SK-N-SH treated with all-trans-retinoic acid at 6 μM for 48 hours (cell line): ENCODE measurements around the gene TOM1L2.

ENCODE experiments used
- BACH2 ChIP-seq: fragments of 250-450 bp; sonication (Bioruptor Pico); IDR thresholded peaks from 2 replicates; pipeline ENCODE4 v1.9.0; 2021; ENCODE audit warnings: mild to moderate bottlenecking, borderline replicate concordance
- RARB ChIP-seq: fragments of 250-450 bp; sonication (Bioruptor Pico); IDR thresholded peaks from 2 replicates; pipeline ENCODE4 v1.8.0; 2021; ENCODE audit warnings: mild to moderate bottlenecking, moderate library complexity
- ZNF8 ChIP-seq: fragments of 450-650 bp; formaldehyde crosslinking; IDR thresholded peaks from 2 replicates; pipeline ENCODE4 v1.5.0; 2020; ENCODE audit warnings: mild to moderate bottlenecking, moderate library complexity
- TF ChIP-seq, protein P1 (sequence below): fragments of 250-450 bp; sonication (Bioruptor Pico); IDR thresholded peaks from 2 replicates; pipeline ENCODE4 v1.8.0; 2021; ENCODE audit warnings: low read depth, mild to moderate bottlenecking, moderate library complexity, borderline replicate concordance
- TF ChIP-seq, protein P2 (sequence below): fragments of 250-450 bp; sonication (Bioruptor Pico); IDR thresholded peaks from 2 replicates; pipeline ENCODE4 v1.5.0; 2020; ENCODE audit warnings: mild to moderate bottlenecking, moderate library complexity

DNA sequence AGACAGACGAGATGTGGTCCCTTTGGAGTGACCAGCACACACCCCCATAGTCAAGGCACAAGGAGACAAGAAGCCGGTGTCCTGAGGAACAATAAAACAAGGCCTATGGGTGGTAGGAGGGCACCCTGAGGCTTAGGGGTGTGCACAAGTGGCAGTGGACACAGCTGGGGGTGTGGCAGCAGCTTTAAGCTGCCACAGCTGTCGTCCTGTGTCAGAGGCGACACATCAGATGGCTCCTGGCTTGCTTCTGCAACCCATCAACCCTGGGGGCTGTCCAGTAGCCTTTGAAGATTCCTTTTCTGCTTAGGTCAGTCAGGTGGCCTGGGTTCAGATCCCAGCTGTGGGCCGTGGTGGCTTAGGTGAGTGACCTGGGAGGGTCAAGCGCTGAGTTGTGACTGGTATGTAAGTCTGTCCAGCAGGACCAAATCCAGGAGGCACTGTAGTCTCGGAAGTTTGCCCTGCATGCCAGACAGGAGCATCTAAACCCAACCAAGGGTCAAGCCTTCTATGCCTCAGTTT, 16.3 kb upstream of the TOM1L2 start:
- TF ChIP-seq ZNF8 (CRISPR knock-in tag) (no peak), BACH2 (no peak), RARB (no peak)
- TF ChIP-seq, protein P1, sequence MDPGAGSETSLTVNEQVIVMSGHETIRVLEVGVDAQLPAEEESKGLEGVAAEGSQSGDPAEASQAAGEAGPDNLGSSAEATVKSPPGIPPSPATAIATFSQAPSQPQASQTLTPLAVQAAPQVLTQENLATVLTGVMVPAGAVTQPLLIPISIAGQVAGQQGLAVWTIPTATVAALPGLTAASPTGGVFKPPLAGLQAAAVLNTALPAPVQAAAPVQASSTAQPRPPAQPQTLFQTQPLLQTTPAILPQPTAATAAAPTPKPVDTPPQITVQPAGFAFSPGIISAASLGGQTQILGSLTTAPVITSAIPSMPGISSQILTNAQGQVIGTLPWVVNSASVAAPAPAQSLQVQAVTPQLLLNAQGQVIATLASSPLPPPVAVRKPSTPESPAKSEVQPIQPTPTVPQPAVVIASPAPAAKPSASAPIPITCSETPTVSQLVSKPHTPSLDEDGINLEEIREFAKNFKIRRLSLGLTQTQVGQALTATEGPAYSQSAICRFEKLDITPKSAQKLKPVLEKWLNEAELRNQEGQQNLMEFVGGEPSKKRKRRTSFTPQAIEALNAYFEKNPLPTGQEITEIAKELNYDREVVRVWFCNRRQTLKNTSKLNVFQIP (CRISPR knock-in tag) = no peak
- TF ChIP-seq, protein P2, sequence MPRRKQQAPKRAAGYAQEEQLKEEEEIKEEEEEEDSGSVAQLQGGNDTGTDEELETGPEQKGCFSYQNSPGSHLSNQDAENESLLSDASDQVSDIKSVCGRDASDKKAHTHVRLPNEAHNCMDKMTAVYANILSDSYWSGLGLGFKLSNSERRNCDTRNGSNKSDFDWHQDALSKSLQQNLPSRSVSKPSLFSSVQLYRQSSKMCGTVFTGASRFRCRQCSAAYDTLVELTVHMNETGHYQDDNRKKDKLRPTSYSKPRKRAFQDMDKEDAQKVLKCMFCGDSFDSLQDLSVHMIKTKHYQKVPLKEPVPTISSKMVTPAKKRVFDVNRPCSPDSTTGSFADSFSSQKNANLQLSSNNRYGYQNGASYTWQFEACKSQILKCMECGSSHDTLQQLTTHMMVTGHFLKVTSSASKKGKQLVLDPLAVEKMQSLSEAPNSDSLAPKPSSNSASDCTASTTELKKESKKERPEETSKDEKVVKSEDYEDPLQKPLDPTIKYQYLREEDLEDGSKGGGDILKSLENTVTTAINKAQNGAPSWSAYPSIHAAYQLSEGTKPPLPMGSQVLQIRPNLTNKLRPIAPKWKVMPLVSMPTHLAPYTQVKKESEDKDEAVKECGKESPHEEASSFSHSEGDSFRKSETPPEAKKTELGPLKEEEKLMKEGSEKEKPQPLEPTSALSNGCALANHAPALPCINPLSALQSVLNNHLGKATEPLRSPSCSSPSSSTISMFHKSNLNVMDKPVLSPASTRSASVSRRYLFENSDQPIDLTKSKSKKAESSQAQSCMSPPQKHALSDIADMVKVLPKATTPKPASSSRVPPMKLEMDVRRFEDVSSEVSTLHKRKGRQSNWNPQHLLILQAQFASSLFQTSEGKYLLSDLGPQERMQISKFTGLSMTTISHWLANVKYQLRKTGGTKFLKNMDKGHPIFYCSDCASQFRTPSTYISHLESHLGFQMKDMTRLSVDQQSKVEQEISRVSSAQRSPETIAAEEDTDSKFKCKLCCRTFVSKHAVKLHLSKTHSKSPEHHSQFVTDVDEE (CRISPR knock-in tag) = no peak
